HUES64 (cell line): Measurements from ENCODE around the gene RPL41.
"Not testable (repeated sequence)": the region's sequence is repeated elsewhere in the genome, so short reads cannot be mapped to it uniquely, and the experiment has no call there.

Experiments
- H3K27ac ChIP-seq: 2 replicates; pipeline ENCODE4 v1.7.0; 2013; ENCODE audit warnings: low read depth, low read length, inconsistent platforms
- H3K27me3 ChIP-seq: 2 replicates; pipeline ENCODE4 v1.6.1; 2013; ENCODE audit warnings: mild to moderate bottlenecking, low read length; ENCODE audit not compliant: insufficient read depth
- H3K36me3 ChIP-seq: 2 replicates; pipeline ENCODE4 v1.6.1; 2013; ENCODE audit warnings: mild to moderate bottlenecking, low read length; ENCODE audit not compliant: insufficient read depth
- H3K4me1 ChIP-seq: 2 replicates; pipeline ENCODE4 v1.6.1; 2013; ENCODE audit warnings: mild to moderate bottlenecking, low read length, moderate library complexity; ENCODE audit not compliant: insufficient read depth
- H3K4me3 ChIP-seq: 2 replicates; pipeline ENCODE4 v1.5.1; 2013; ENCODE audit warnings: mild to moderate bottlenecking, low read length, moderate library complexity
- H3K9ac ChIP-seq: 2 replicates; pipeline ENCODE4 v1.6.1; 2013; ENCODE audit warnings: mild to moderate bottlenecking, low read depth, low read length
- H3K9me3 ChIP-seq: 2 replicates; pipeline ENCODE4 v1.6.1; 2013; ENCODE audit warnings: low read depth, low read length; ENCODE audit not compliant: insufficient read depth
- WGBS: fragments of 150-250, 120-280 bp; methylation state at CpG from one replicate; pipeline ENCODE4 v1.1.7; 2013; ENCODE audit warnings: missing lambda C conversion rate; 5-methylcytosine and 5-hydroxymethylcytosine counted together

The RPL41 gene

GRCh38 chr12:56156464-56157200, 40.2 kb downstream of the RPL41 start:
- H3K9ac ChIP-seq = peak overlapping the region; percentile 71
- H3K4me1 ChIP-seq = peaks cover 26% of the 10 kb centered on the region
- peak overlapping the region; percentile 49 for H3K4me3 ChIP-seq
- not testable (repeated sequence) for H3K27me3 ChIP-seq, H3K9me3 ChIP-seq
- WGBS = 96% methylated on average over 21 of the region's 21 CpGs
- peaks cover 39% of the 10 kb centered on the region for H3K36me3 ChIP-seq
- peak overlapping the region; percentile 94 for H3K27ac ChIP-seq

- WGBS = 22% methylated on average over 43 of the region's 45 CpGs
- Histone ChIP-seq H3K9ac (peak overlapping the region; percentile 71), H3K4me1 (peaks cover 34% of the 10 kb centered on the region), H3K4me3 (peak overlapping the region; percentile 49), H3K9me3 (no peaks in the 10 kb centered on the region), H3K27ac (peak overlapping the region; percentile 94), H3K36me3 (peaks cover 47% of the 10 kb centered on the region), H3K27me3 (no peaks in the 10 kb centered on the region)
Observed at GRCh38 chr12:56157201-56158028, 41.0 kb downstream of the RPL41 start.

GRCh38 chr12:56158029-56158925, 41.8 kb downstream of the RPL41 start, which contains the start of gene MYL6:
Gene MYL6, plus strand, starts transcription at chr12:56158359. Its CDS starts 43 bp downstream, at chr12:56158402.
- H3K9me3 ChIP-seq = no peaks in the 10 kb centered on the region
- H3K27ac ChIP-seq = peak within 1 kb of the TSS; percentile 94
- peaks cover 38% of the 10 kb centered on the region for H3K4me1 ChIP-seq
- H3K9ac ChIP-seq = peak within 1 kb of the TSS; percentile 97
- peak within 1 kb of the TSS; percentile 94 for H3K4me3 ChIP-seq
- under 1% methylated on average over 25 of the region's 30 CpGs for WGBS
- H3K27me3 ChIP-seq = no peaks in the 10 kb centered on the region
- peaks cover 56% of the 10 kb centered on the region for H3K36me3 ChIP-seq

GRCh38 chr12:56158926-56159461, 42.6 kb downstream of the RPL41 start:
- H3K27ac ChIP-seq = peak overlapping the region; percentile 86
- WGBS = under 1% methylated on average over 6 of the region's 6 CpGs
- H3K36me3 ChIP-seq = peaks cover 63% of the 10 kb centered on the region
- no peaks in the 10 kb centered on the region for H3K27me3 ChIP-seq
- H3K4me1 ChIP-seq = peaks cover 38% of the 10 kb centered on the region
- H3K4me3 ChIP-seq = peak overlapping the region; percentile 94
- H3K9me3 ChIP-seq = no peaks in the 10 kb centered on the region
- peak overlapping the region; percentile 97 for H3K9ac ChIP-seq

- Histone ChIP-seq H3K9me3 (no peaks in the 10 kb centered on the region), H3K27ac (peak overlapping the region; percentile 86), H3K27me3 (no peaks in the 10 kb centered on the region), H3K36me3 (peaks cover 67% of the 10 kb centered on the region), H3K4me1 (peaks cover 38% of the 10 kb centered on the region), H3K4me3 (peak overlapping the region; percentile 94), H3K9ac (peak overlapping the region; percentile 97)
- WGBS = 69% methylated on average over 8 of the region's 8 CpGs
Observed at GRCh38 chr12:56159482-56160192, 43.2 kb downstream of the RPL41 start.

- H3K9ac ChIP-seq = peak overlapping the region; percentile 97; the same call in 1 of the 2 replicates
- peaks cover 38% of the 10 kb centered on the region for H3K4me1 ChIP-seq
- H3K9me3 ChIP-seq = no peaks in the 10 kb centered on the region
- 72% methylated on average over 7 of the region's 7 CpGs for WGBS
- peaks cover 67% of the 10 kb centered on the region for H3K36me3 ChIP-seq
- no peaks in the 10 kb centered on the region for H3K27me3 ChIP-seq
- peak overlapping the region; percentile 94 for H3K4me3 ChIP-seq
- peak overlapping the region; percentile 86 for H3K27ac ChIP-seq
Observed at GRCh38 chr12:56160193-56160763, 43.8 kb downstream of the RPL41 start.

GRCh38 chr12:56160894-56161689, 44.7 kb downstream of the RPL41 start:
- Histone ChIP-seq H3K4me1 (peaks cover 38% of the 10 kb centered on the region), H3K27me3 (no peaks in the 10 kb centered on the region), H3K36me3 (peaks cover 68% of the 10 kb centered on the region), H3K9ac (peak overlapping the region; percentile 4; the same call in 1 of the 2 replicates), H3K4me3 (peak overlapping the region; percentile 94), H3K27ac (peak overlapping the region; percentile 86), H3K9me3 (no peaks in the 10 kb centered on the region)
- WGBS = 90% methylated on average over 9 of the region's 11 CpGs

GRCh38 chr12:56161690-56162351, 45.4 kb downstream of the RPL41 start:
- Histone ChIP-seq H3K4me3 (no peak overlapping the region), H3K9ac (no peak overlapping the region), H3K9me3 (no peaks in the 10 kb centered on the region), H3K27me3 (no peaks in the 10 kb centered on the region), H3K4me1 (peaks cover 38% of the 10 kb centered on the region), H3K27ac (peak overlapping the region; percentile 38; the same call in 1 of the 2 replicates), H3K36me3 (peaks cover 75% of the 10 kb centered on the region)
- 92% methylated on average over 10 of the region's 10 CpGs for WGBS
